Spleen (tissue), 7 donors: ENCODE data around the gene ETV3.

Experiments used
- CTCF ChIP-seq, 11 experiments: fragments of 200-600 bp in 7 of 11; fragments of 450-650 bp in 4 of 11; sonication (generic) in 4 of 11; IDR thresholded peaks in 8 of 11; conservative IDR thresholded peaks in 3 of 11; 1 replicate in 7 of 11; 2 replicates in 4 of 11; pipeline versions ENCODE4 v1.4.0 to v1.8.0; 2016 to 2021; ENCODE audit warnings: antibody characterized with exemption in 11 of 11, inconsistent platforms in 4 of 11, mild to moderate bottlenecking in 1 of 11
- POLR2A ChIP-seq, 3 donors: fragments of 450-650 bp; IDR thresholded peaks; one replicate each; pipeline ENCODE4 v1.5.1; 2017; ENCODE audit warnings: antibody characterized with exemption in 3 of 3, mild to moderate bottlenecking in 1 of 3
- POLR2AphosphoS5 ChIP-seq, 3 donors: sonication (generic); formaldehyde crosslinking; IDR thresholded peaks; one replicate each; pipeline ENCODE4 v1.5.1; 2017; ENCODE audit warnings: antibody characterized with exemption in 3 of 3
- donor health status: DM: no; HTN: no; CAD: no; lungs with moderate emphysema.
- donor health status: DM: no; HTN: no; CAD: no.
- donor health status: DM: no; HTN: no; CAD: no.

GRCh38 chr1:157141212-157141855 is 3.1 kb upstream of the ETV3 start:
- no peak for TF ChIP-seq CTCF (IDR thresholded peaks at IDR 0.05 in 8 of 11, conservative IDR thresholded peaks at IDR 0.05 in 3 of 11)
- TF ChIP-seq POLR2AphosphoS5 (IDR thresholded peaks at IDR 0.05), result no peak
- TF ChIP-seq POLR2A (IDR thresholded peaks at IDR 0.05), result no peak
